Cerebellar cortex (tissue), 1 donor: ENCODE measurements around the gene DBP.

ENCODE experiments used
- DNase-seq: peaks from one replicate; pipeline ENCODE4 v3.0.0-alpha.2; 2015; ENCODE audit warnings: low spot score

The DBP gene

GRCh38 chr19:48609571-48610108 lies 27.5 kb downstream of the DBP start:
- DNase-seq, result no peak

- DNase-seq, result no peak
Measured at GRCh38 chr19:48608798-48609263, 28.3 kb downstream of the DBP start.

- DNase-seq, result no peak
Measured at GRCh38 chr19:48607359-48607755, 29.8 kb downstream of the DBP start.

GRCh38 chr19:48606463-48607358 lies 30.5 kb downstream of the DBP start, which contains the start of gene SPACA4:
Gene SPACA4 (plus strand): TSS chr19:48606742. CDS start chr19:48606979, 237 bp downstream.
- DNase-seq, result no peak

- DNase-seq, result no peak
Measured at GRCh38 chr19:48603850-48604249, 33.3 kb downstream of the DBP start.

- DNase-seq, result no peak
Measured at GRCh38 chr19:48603449-48603848, 33.7 kb downstream of the DBP start.

- DNase-seq, result no peak
Measured at GRCh38 chr19:48603001-48603400, 34.2 kb downstream of the DBP start.

- DNase-seq, result no peak
Measured at GRCh38 chr19:48600679-48601417, 36.3 kb downstream of the DBP start.

- no peak for DNase-seq
Measured at GRCh38 chr19:48598996-48599700, 38.0 kb downstream of the DBP start.

GRCh38 chr19:48596679-48597465 lies 40.3 kb downstream of the DBP start:
- no peak for DNase-seq

- no peak for DNase-seq
Measured at GRCh38 chr19:48596237-48596636, 40.9 kb downstream of the DBP start.

GRCh38 chr19:48595833-48596232 lies 41.3 kb downstream of the DBP start:
- no peak for DNase-seq

GRCh38 chr19:48595171-48595570 lies 42.0 kb downstream of the DBP start:
- DNase-seq, result no peak

GRCh38 chr19:48591021-48591420 lies 46.2 kb downstream of the DBP start:
- DNase-seq, result no peak

- DNase-seq, result peak; percentile 76
Measured at GRCh38 chr19:48588670-48589401, 48.3 kb downstream of the DBP start.

GRCh38 chr19:48587387-48587786 lies 49.8 kb downstream of the DBP start:
- no peak for DNase-seq

GRCh38 chr19:48582168-48582567 lies 55.0 kb downstream of the DBP start:
- no peak for DNase-seq
